Progenitor cell of endocrine pancreas (in vitro differentiated cells): Measurements from ENCODE around the gene COG7. TPM values are rescaled to one million over a fixed set of nuclear protein-coding genes. Genes with fewer than 3 reads are reported as not detected.

Source experiments
- DNase-seq: peaks from one replicate; pipeline ENCODE4 v3.0.0; 2021; ENCODE audit warnings: low spot score; ENCODE audit not compliant: unreplicated experiment
- H3K27ac Mint-ChIP-seq: 2 replicates; pipeline ENCODE4 v1.8.0; 2021; ENCODE audit warnings: mild to moderate bottlenecking, moderate library complexity, mixed read lengths
- H3K27me3 Mint-ChIP-seq: 2 replicates; pipeline ENCODE4 v1.8.0; 2021; ENCODE audit warnings: mixed read lengths
- H3K36me3 Mint-ChIP-seq: 2 replicates; pipeline ENCODE4 v1.8.0; 2022; ENCODE audit warnings: mixed read lengths; ENCODE audit not compliant: insufficient read depth
- H3K4me1 Mint-ChIP-seq: 2 replicates; pipeline ENCODE4 v1.8.0; 2021; ENCODE audit warnings: low read depth, mixed read lengths
- H3K4me3 Mint-ChIP-seq: 2 replicates; pipeline ENCODE4 v1.8.0; 2021; ENCODE audit warnings: low read depth, mild to moderate bottlenecking, moderate library complexity, mixed read lengths
- H3K9me3 Mint-ChIP-seq: 2 replicates; pipeline ENCODE4 v1.8.0; 2021; ENCODE audit warnings: low read depth, mixed read lengths
- CTCF ChIP-seq: fragments of 200-600 bp; sonication (generic); IDR thresholded peaks from one replicate; pipeline ENCODE4 v1.5.0; 2021; ENCODE audit warnings: antibody characterized with exemption, mild to moderate bottlenecking; ENCODE audit not compliant: unreplicated experiment
- total RNA-seq: library from RNA; stranded (reverse); gene quantifications from 2 replicates; pipeline ENCODE4 v1.2.1, GENCODE V29; 2021

Gene COG7
- total RNA-seq, 1 donor from 2014 or later: 28.3 TPM

- Mint-ChIP-seq H3K27me3 (peaks cover 12% of the 10 kb centered on the region), H3K4me3 (no peak overlapping the region), H3K4me1 (peaks cover 7% of the 10 kb centered on the region), H3K27ac (no peak overlapping the region), H3K36me3 (no peaks in the 10 kb centered on the region), H3K9me3 (no peaks in the 10 kb centered on the region)
- DNase-seq: no peak
- TF ChIP-seq CTCF: no peak
Measured at GRCh38 chr16:23365602-23366240, 87.3 kb downstream of the COG7 start.

- peaks cover 7% of the 10 kb centered on the region for H3K4me1 Mint-ChIP-seq
- no peak overlapping the region for H3K4me3 Mint-ChIP-seq
- TF ChIP-seq CTCF: no peak
- no peaks in the 10 kb centered on the region for H3K9me3 Mint-ChIP-seq
- no peak overlapping the region for H3K27ac Mint-ChIP-seq
- no peaks in the 10 kb centered on the region for H3K36me3 Mint-ChIP-seq
- H3K27me3 Mint-ChIP-seq: peaks cover 2% of the 10 kb centered on the region
- no peak for DNase-seq
Measured at GRCh38 chr16:23362460-23363317, 90.3 kb downstream of the COG7 start.

GRCh38 chr16:23359092-23359760, 93.8 kb downstream of the COG7 start:
- Mint-ChIP-seq H3K9me3 (no peaks in the 10 kb centered on the region), H3K4me1 (peaks cover 5% of the 10 kb centered on the region), H3K4me3 (no peak overlapping the region), H3K27me3 (peaks cover 3% of the 10 kb centered on the region), H3K27ac (no peak overlapping the region), H3K36me3 (no peaks in the 10 kb centered on the region)
- DNase-seq: no peak
- no peak for TF ChIP-seq CTCF

- Mint-ChIP-seq H3K9me3 (no peaks in the 10 kb centered on the region), H3K27me3 (peaks cover 3% of the 10 kb centered on the region), H3K4me3 (no peak overlapping the region), H3K36me3 (no peaks in the 10 kb centered on the region), H3K27ac (no peak overlapping the region), H3K4me1 (peaks cover under 1% of the 10 kb centered on the region)
- TF ChIP-seq CTCF: no peak
- DNase-seq: no peak
Measured at GRCh38 chr16:23357761-23358290, 95.2 kb downstream of the COG7 start.

- no peak for DNase-seq
- Mint-ChIP-seq H3K36me3 (no peaks in the 10 kb centered on the region), H3K4me3 (no peak overlapping the region), H3K9me3 (peaks cover 4% of the 10 kb centered on the region), H3K27ac (no peak overlapping the region), H3K4me1 (no peaks in the 10 kb centered on the region), H3K27me3 (peaks cover 6% of the 10 kb centered on the region)
- no peak for TF ChIP-seq CTCF
Measured at GRCh38 chr16:23356941-23357340, 96.0 kb downstream of the COG7 start.
